Measurements from ENCODE around the gene ZC3H4.
"Not testable (repeated sequence)": the region's sequence is repeated elsewhere in the genome, so short reads cannot be mapped to it uniquely, and the experiment has no call there.

ZC3H4 gene

GRCh38 chr19:47112997-47113849 lies at the start of gene ZC3H4:
Gene ZC3H4 (minus strand): TSS chr19:47113776. CDS start chr19:47112584, 1,192 bp downstream.
- peak; percentile 100 for DNase-seq

- no peak for DNase-seq
Observed at GRCh38 chr19:47161876-47162489, 48.4 kb upstream of the ZC3H4 start.

- DNase-seq, result peak; percentile 64
Observed at GRCh38 chr19:47158879-47159503, 45.4 kb upstream of the ZC3H4 start.

- peak; percentile 6 for DNase-seq
Observed at GRCh38 chr19:47158367-47158791, 44.8 kb upstream of the ZC3H4 start.

- peak; percentile 53 for DNase-seq
Observed at GRCh38 chr19:47157431-47158321, 44.1 kb upstream of the ZC3H4 start.

- peak; percentile 48 for DNase-seq
Observed at GRCh38 chr19:47156861-47157430, 43.4 kb upstream of the ZC3H4 start.

- DNase-seq, result no peak
Observed at GRCh38 chr19:47155148-47155547, 41.6 kb upstream of the ZC3H4 start.

GRCh38 chr19:47153266-47153665 lies 39.7 kb upstream of the ZC3H4 start:
- DNase-seq, result no peak

- no peak for DNase-seq
Observed at GRCh38 chr19:47152632-47153031, 39.1 kb upstream of the ZC3H4 start.

- no peak for DNase-seq
Observed at GRCh38 chr19:47152205-47152604, 38.6 kb upstream of the ZC3H4 start.

- DNase-seq, result no peak
Observed at GRCh38 chr19:47151627-47152026, 38.1 kb upstream of the ZC3H4 start.

GRCh38 chr19:47146920-47147319 lies 33.3 kb upstream of the ZC3H4 start:
- DNase-seq, result no peak

- peak; percentile 62 for DNase-seq
Observed at GRCh38 chr19:47145639-47146486, 32.3 kb upstream of the ZC3H4 start.

GRCh38 chr19:47144630-47145029 lies 31.1 kb upstream of the ZC3H4 start:
- DNase-seq, result no peak

- DNase-seq, result no peak
Observed at GRCh38 chr19:47143322-47144073, 29.9 kb upstream of the ZC3H4 start.

GRCh38 chr19:47142779-47143178 lies 29.2 kb upstream of the ZC3H4 start:
- no peak for DNase-seq

GRCh38 chr19:47141695-47142094 lies 28.1 kb upstream of the ZC3H4 start:
- no peak for DNase-seq

- not testable (repeated sequence) for DNase-seq
Observed at GRCh38 chr19:47141252-47141651, 27.7 kb upstream of the ZC3H4 start.

GRCh38 chr19:47135156-47135555 lies 21.6 kb upstream of the ZC3H4 start:
- DNase-seq, result no peak

GRCh38 chr19:47134545-47134944 lies 21.0 kb upstream of the ZC3H4 start:
- no peak for DNase-seq

- no peak for DNase-seq
Observed at GRCh38 chr19:47133021-47133471, 19.5 kb upstream of the ZC3H4 start.
